Measurements from ENCODE around the gene KIF13A.

GRCh38 chr6:17813542-17813941 lies 173.9 kb downstream of the KIF13A start:
- TF ChIP-seq POLR2AphosphoS5 (IDR thresholded peaks at IDR 0.05) (no peak), CTCF (IDR thresholded peaks at IDR 0.05 in 8 of 11, conservative IDR thresholded peaks at IDR 0.05 in 3 of 11) (no peak), POLR2A (IDR thresholded peaks at IDR 0.05) (no peak)

Measured in spleen (tissue), 7 donors.